Right cardiac atrium (tissue), 5 donors: Measurements from ENCODE around the gene SNAP91. TPM values are rescaled to one million over a fixed set of nuclear protein-coding genes. Genes with fewer than 3 reads are reported as not detected.
"Not testable (repeated sequence)": the region's sequence is repeated elsewhere in the genome, so short reads cannot be mapped to it uniquely, and the experiment has no call there.

Source experiments
- ATAC-seq, 2 donors: fragments of 200-7000 bp; cut with Tn5 transposase; one replicate each; pipeline versions ENCODE4 v1.8.0 to v1.9.1; 2020; ENCODE audit warnings: moderate library complexity in 2 of 2, mild to moderate bottlenecking in 1 of 2
- DNase-seq, 3 donors: peaks; one replicate each; pipeline ENCODE4 v3.0.0-alpha.2; 2020
- H3K27ac ChIP-seq: one replicate; pipeline ENCODE4 v1.5.1; 2013; ENCODE audit warnings: mild to moderate bottlenecking, low read length, control low read depth, moderate library complexity
- H3K27me3 ChIP-seq: one replicate; pipeline ENCODE4 v1.6.1; 2013; ENCODE audit not compliant: control insufficient read depth, insufficient read depth
- H3K4me1 ChIP-seq: one replicate; pipeline ENCODE4 v1.6.1; 2013; ENCODE audit warnings: low read length; ENCODE audit not compliant: control insufficient read depth, insufficient read depth
- H3K4me3 ChIP-seq: one replicate; pipeline ENCODE4 v1.5.1; 2013; ENCODE audit warnings: low read length, control low read depth
- H3K9me3 ChIP-seq: one replicate; pipeline ENCODE4 v1.6.1; 2013; ENCODE audit warnings: low read length; ENCODE audit not compliant: control insufficient read depth
- WGBS: extraction: QIAGEN DNeasy Blood & Tissue Kit; methylation state at CpG from one replicate; pipeline ENCODE4 v1.1.7; 2013; 5-methylcytosine and 5-hydroxymethylcytosine counted together
- intact Hi-C, 4 donors: fragments of 100-400 bp; cut with DNase I; formaldehyde crosslinking; loops; one replicate each; pipeline versions ENCODE4 v1.11.0 to v1.14.0; 2022 to 2023
- polyA plus RNA-seq: library from polyadenylated mRNA; stranded (reverse); fragments of 200-250 nt; gene quantifications from one replicate; pipeline ENCODE4 v1.2.3, GENCODE V29; 2013
- total RNA-seq, 4 donors: library from RNA; stranded (reverse); fragmentation: NEBNext Ultra II Directional; extraction: Animal tissue kit (Norgen Biotek cat#: 25700); gene quantifications; one replicate each; pipeline ENCODE4 v1.2.1, GENCODE V29; 2021
- donor health status: healthy with polysubstance abuse.
- donor health status: DM: no; HTN: yes; CAD: no.
- donor health status: DM: no; HTN: no; CAD: no.
- donor health status: DM: no; HTN: yes; CAD: no; lungs with severe emphysema.
- donor health status: DM: yes; HTN: yes; CAD: no.

SNAP91 gene
- total and polyA plus RNA-seq, 5 donors, result 0.11 to 0.89 (median 0.18) TPM; not detected in 2

DNA sequence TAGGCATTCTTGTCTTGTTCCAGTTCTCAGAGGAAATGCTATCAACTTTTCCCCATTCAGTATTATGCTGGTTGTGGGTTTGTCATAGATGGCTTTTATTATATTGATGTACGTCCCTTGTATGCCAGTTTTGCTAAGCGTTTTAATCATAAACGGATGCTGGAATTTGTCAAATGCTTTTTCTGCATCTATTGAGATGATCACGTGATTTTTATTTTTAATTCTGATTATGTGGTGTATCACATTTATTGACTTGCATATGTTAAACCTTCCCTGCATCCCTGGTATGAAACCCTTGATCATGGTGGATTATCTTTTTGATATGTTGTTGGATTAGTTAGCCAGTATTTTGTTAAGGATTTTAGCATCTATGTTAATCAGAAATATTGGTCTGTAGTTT lies 79.0 kb downstream of the SNAP91 start:
- ATAC-seq, H3K27me3 ChIP-seq, DNase-seq, H3K27ac ChIP-seq, H3K4me3 ChIP-seq, H3K4me1 ChIP-seq, H3K9me3 ChIP-seq, intact Hi-C loops: not testable (repeated sequence)
- WGBS, result 91% methylated on average over 4 of the region's 4 CpGs

GRCh38 chr6:83615025-83615999 lies 93.6 kb downstream of the SNAP91 start:
- Histone ChIP-seq H3K27ac (no peak overlapping the region), H3K4me3 (no peak overlapping the region), H3K9me3 (no peaks in the 10 kb centered on the region), H3K4me1 (no peaks in the 10 kb centered on the region), H3K27me3 (no peaks in the 10 kb centered on the region)
- 73% methylated on average over 6 of the region's 6 CpGs for WGBS
- DNase-seq, result no peak
- intact Hi-C loops, result no loop called here
- ATAC-seq, result no peak

DNA sequence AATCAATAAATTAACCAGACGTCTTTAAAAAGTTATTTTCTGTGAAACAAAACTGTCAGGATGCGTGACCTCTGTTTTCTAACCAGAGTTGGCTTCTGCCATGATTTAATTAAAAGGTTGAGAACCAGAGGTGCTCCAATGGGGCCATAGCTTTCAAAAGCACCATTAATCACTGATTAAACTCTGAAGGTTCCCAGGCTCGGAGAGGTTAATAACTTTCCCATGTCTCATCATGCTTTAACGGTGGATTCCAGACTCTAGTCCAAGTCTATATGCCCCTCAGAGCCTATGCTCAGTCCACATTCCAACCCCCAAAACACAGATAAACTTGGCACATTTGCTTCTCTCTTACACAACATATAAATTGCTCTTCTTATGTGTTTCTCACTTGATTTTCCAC lies 95.5 kb downstream of the SNAP91 start:
- intact Hi-C loops, result no loop called here
- DNase-seq (no peak), ATAC-seq (no peak)
- no peak overlapping the region for H3K4me3 ChIP-seq
- H3K27me3 ChIP-seq, result no peaks in the 10 kb centered on the region
- H3K27ac ChIP-seq, result no peak overlapping the region
- H3K9me3 ChIP-seq, result no peaks in the 10 kb centered on the region
- no peaks in the 10 kb centered on the region for H3K4me1 ChIP-seq
- 60% methylated on average over 4 of the region's 4 CpGs for WGBS

GRCh38 chr6:83609248-83609647 lies 99.7 kb downstream of the SNAP91 start:
- Histone ChIP-seq H3K27me3 (no peaks in the 10 kb centered on the region), H3K27ac (no peak overlapping the region), H3K9me3 (no peaks in the 10 kb centered on the region), H3K4me1 (no peaks in the 10 kb centered on the region), H3K4me3 (no peak overlapping the region)
- intact Hi-C loops, result no loop called here
- DNase-seq (no peak), ATAC-seq (no peak)
- WGBS, result 74% methylated on average over 2 of the region's 2 CpGs

- Histone ChIP-seq H3K4me3 (no peak overlapping the region), H3K9me3 (no peaks in the 10 kb centered on the region), H3K27ac (no peak overlapping the region), H3K27me3 (no peaks in the 10 kb centered on the region), H3K4me1 (no peaks in the 10 kb centered on the region)
- WGBS, result 94% methylated on average over 1 of the region's 1 CpG
- intact Hi-C loops, result no loop called here
- DNase-seq (no peak), ATAC-seq (no peak)
Observed at GRCh38 chr6:83605517-83605916, 103.4 kb downstream of the SNAP91 start.

- Histone ChIP-seq H3K4me3 (no peak overlapping the region), H3K4me1 (no peaks in the 10 kb centered on the region), H3K9me3 (no peaks in the 10 kb centered on the region), H3K27ac (no peak overlapping the region), H3K27me3 (no peaks in the 10 kb centered on the region)
- intact Hi-C loops, result no loop called here
- WGBS, result 64% methylated on average over 2 of the region's 2 CpGs
- DNase-seq (no peak), ATAC-seq (no peak)
Observed at GRCh38 chr6:83603551-83603950, 105.3 kb downstream of the SNAP91 start.

GRCh38 chr6:83601119-83601518 lies 107.8 kb downstream of the SNAP91 start:
- DNase-seq (no peak), ATAC-seq (no peak)
- Histone ChIP-seq H3K9me3 (no peaks in the 10 kb centered on the region), H3K27ac (no peak overlapping the region), H3K27me3 (no peaks in the 10 kb centered on the region), H3K4me1 (no peaks in the 10 kb centered on the region), H3K4me3 (no peak overlapping the region)
- WGBS, result 69% methylated on average over 3 of the region's 3 CpGs
- intact Hi-C loops, result no loop called here

GRCh38 chr6:83600459-83600858 lies 108.4 kb downstream of the SNAP91 start:
- H3K27ac ChIP-seq, result no peak overlapping the region
- no peaks in the 10 kb centered on the region for H3K9me3 ChIP-seq
- ATAC-seq (no peak), DNase-seq (no peak)
- H3K4me1 ChIP-seq, result no peaks in the 10 kb centered on the region
- no peaks in the 10 kb centered on the region for H3K27me3 ChIP-seq
- H3K4me3 ChIP-seq, result no peak overlapping the region
- WGBS, result 94% methylated on average over 1 of the region's 1 CpG
- intact Hi-C loops, result no loop called here

GRCh38 chr6:83597511-83597910 lies 111.4 kb downstream of the SNAP91 start:
- H3K27me3 ChIP-seq, result no peaks in the 10 kb centered on the region
- DNase-seq (no peak), ATAC-seq (no peak)
- H3K4me3 ChIP-seq, result no peak overlapping the region
- 85% methylated on average over 1 of the region's 1 CpG for WGBS
- H3K27ac ChIP-seq, result no peak overlapping the region
- intact Hi-C loops, result no loop called here
- H3K4me1 ChIP-seq, result no peaks in the 10 kb centered on the region
- H3K9me3 ChIP-seq, result no peaks in the 10 kb centered on the region

- intact Hi-C loops, result no loop called here
- Histone ChIP-seq H3K4me1 (no peaks in the 10 kb centered on the region), H3K27me3 (no peaks in the 10 kb centered on the region), H3K4me3 (no peak overlapping the region), H3K9me3 (no peaks in the 10 kb centered on the region), H3K27ac (no peak overlapping the region)
- WGBS, result 54% methylated on average over 1 of the region's 1 CpG
- DNase-seq, result peak in 1 of 3 donors; percentile 6
- no peak for ATAC-seq
Observed at GRCh38 chr6:83597051-83597450, 111.8 kb downstream of the SNAP91 start.

DNA sequence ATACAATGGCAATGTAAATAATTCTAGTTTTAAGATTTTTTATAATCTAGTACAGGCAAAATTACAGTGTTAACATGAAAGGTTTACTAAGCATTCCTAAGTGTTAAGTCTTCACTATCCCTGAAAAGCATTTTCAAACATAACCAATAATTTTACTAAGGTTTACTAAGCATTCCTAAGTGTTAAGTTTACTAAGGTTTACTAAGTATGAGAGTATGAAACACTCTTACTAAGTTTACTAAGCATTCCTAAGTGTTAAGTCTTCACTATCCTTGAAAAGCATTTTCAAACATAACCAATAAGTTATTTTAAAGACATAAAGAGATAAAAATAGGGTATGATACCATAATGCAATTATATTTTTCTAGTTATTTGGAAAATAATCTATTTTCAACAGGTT lies 114.0 kb downstream of the SNAP91 start:
- intact Hi-C loops, result no loop called here
- no peak overlapping the region for H3K4me3 ChIP-seq
- H3K9me3 ChIP-seq, result no peaks in the 10 kb centered on the region
- H3K27ac ChIP-seq, result no peak overlapping the region
- no peaks in the 10 kb centered on the region for H3K4me1 ChIP-seq
- ATAC-seq (no peak), DNase-seq (no peak)
- no peaks in the 10 kb centered on the region for H3K27me3 ChIP-seq
